Activated T-cell treated with anti-CD3 and anti-CD28 coated beads for 1 hour (primary cell): Measurements from ENCODE around the gene CNTFR.

ENCODE experiments used
- DNase-seq: peaks from one replicate; pipeline ENCODE4 v3.0.0-alpha.2; 2020; ENCODE audit warnings: low read depth

CNTFR gene

GRCh38 chr9:34572628-34573027, 16.9 kb downstream of the CNTFR start:
- DNase-seq = no peak

- no peak for DNase-seq
These were observed 17.4 kb downstream of the CNTFR start for GRCh38 chr9:34572092-34572491.

GRCh38 chr9:34571481-34571810, 18.1 kb downstream of the CNTFR start:
- no peak for DNase-seq

- DNase-seq = no peak
These were observed 18.6 kb downstream of the CNTFR start for GRCh38 chr9:34570809-34571480.

GRCh38 chr9:34570376-34570775, 19.1 kb downstream of the CNTFR start:
- no peak for DNase-seq

GRCh38 chr9:34568774-34569173, 20.8 kb downstream of the CNTFR start:
- no peak for DNase-seq

- no peak for DNase-seq
These were observed 21.4 kb downstream of the CNTFR start for GRCh38 chr9:34568133-34568532.

- DNase-seq = no peak
These were observed 22.6 kb downstream of the CNTFR start for GRCh38 chr9:34566972-34567371.

- no peak for DNase-seq
These were observed 23.2 kb downstream of the CNTFR start for GRCh38 chr9:34566322-34566721.

- no peak for DNase-seq
These were observed 23.7 kb downstream of the CNTFR start for GRCh38 chr9:34565856-34566255.

GRCh38 chr9:34564617-34565016, 24.9 kb downstream of the CNTFR start:
- no peak for DNase-seq

GRCh38 chr9:34563262-34563661, 26.3 kb downstream of the CNTFR start:
- DNase-seq = no peak

GRCh38 chr9:34562135-34562745, 27.3 kb downstream of the CNTFR start:
- DNase-seq = no peak

- DNase-seq = no peak
These were observed 28.8 kb downstream of the CNTFR start for GRCh38 chr9:34560599-34561214.

GRCh38 chr9:34559624-34560455, 29.7 kb downstream of the CNTFR start:
- no peak for DNase-seq

- DNase-seq = no peak
These were observed 30.5 kb downstream of the CNTFR start for GRCh38 chr9:34558919-34559623.

GRCh38 chr9:34558364-34558763, 31.2 kb downstream of the CNTFR start:
- DNase-seq = no peak

- DNase-seq = no peak
These were observed 31.9 kb downstream of the CNTFR start for GRCh38 chr9:34557426-34558321.

GRCh38 chr9:34556949-34557348, 32.6 kb downstream of the CNTFR start:
- no peak for DNase-seq

- DNase-seq = no peak
These were observed 33.5 kb downstream of the CNTFR start for GRCh38 chr9:34555936-34556525.

- DNase-seq = no peak
These were observed 34.0 kb downstream of the CNTFR start for GRCh38 chr9:34555500-34555899.
